ENCODE data around the gene CORIN. TPM values are rescaled to one million over a fixed set of nuclear protein-coding genes. Genes with fewer than 3 reads are reported as not detected.

Gene CORIN
- total and polyA plus RNA-seq, 10 of the 15 experiments (the other 5 are each of a cell fraction or from before 2014, with no cell fraction given), result 0.02 to 0.45 (median 0.09) TPM; not detected in 3

DNA sequence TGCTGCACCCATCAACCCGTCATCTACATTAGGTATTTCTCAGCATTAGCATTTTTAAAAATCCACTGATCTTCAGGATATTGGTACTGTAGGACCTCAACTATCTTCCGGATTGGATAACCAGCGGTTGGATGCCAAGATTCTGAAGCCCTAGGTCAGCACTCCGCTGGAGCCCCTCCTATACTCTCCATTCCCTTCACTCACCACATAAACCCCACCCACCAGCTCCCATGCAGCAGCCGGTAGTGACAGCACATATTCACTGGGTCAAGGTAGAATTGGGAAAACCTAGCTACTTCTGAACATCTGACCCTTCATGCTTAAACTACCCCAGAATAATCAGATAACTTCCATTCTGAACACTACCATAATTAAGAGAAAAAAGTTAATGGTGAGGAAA, 134.9 kb downstream of the CORIN start (continued):
- TF ChIP-seq, protein P1, sequence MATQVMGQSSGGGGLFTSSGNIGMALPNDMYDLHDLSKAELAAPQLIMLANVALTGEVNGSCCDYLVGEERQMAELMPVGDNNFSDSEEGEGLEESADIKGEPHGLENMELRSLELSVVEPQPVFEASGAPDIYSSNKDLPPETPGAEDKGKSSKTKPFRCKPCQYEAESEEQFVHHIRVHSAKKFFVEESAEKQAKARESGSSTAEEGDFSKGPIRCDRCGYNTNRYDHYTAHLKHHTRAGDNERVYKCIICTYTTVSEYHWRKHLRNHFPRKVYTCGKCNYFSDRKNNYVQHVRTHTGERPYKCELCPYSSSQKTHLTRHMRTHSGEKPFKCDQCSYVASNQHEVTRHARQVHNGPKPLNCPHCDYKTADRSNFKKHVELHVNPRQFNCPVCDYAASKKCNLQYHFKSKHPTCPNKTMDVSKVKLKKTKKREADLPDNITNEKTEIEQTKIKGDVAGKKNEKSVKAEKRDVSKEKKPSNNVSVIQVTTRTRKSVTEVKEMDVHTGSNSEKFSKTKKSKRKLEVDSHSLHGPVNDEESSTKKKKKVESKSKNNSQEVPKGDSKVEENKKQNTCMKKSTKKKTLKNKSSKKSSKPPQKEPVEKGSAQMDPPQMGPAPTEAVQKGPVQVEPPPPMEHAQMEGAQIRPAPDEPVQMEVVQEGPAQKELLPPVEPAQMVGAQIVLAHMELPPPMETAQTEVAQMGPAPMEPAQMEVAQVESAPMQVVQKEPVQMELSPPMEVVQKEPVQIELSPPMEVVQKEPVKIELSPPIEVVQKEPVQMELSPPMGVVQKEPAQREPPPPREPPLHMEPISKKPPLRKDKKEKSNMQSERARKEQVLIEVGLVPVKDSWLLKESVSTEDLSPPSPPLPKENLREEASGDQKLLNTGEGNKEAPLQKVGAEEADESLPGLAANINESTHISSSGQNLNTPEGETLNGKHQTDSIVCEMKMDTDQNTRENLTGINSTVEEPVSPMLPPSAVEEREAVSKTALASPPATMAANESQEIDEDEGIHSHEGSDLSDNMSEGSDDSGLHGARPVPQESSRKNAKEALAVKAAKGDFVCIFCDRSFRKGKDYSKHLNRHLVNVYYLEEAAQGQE (IDR thresholded peaks at IDR 0.05; ENCODE audit: low read depth, low read length), result no peak
- TF ChIP-seq ZZZ3 (IDR thresholded peaks at IDR 0.05; ENCODE audit: control insufficient read depth, insufficient read length, low read depth), result no peak

DNA sequence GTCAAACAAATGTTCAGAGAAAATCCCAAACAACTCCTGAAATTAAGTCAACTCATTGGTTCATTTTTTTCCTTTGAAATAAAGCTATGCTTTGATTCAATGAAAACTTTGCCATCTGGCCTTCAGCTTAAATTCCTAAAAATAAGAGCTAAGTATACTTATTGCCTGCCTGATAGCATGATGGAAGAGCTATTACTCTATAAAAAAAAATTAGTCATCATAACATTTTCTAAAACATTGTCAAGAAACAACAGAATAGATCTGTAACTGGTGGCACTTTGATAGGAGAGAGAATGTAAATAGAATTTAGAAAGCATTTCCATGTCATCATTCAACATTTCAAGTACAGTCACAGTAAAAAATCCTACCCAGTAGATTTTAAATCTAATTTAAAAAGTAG, 136.6 kb downstream of the CORIN start:
- ATAC-seq, result no peak
- intact Hi-C loops (cut with micrococcal nuclease; ENCODE audit: unreplicated experiment) (no loop called here), in situ Hi-C loops (cut with MboI) (loop anchor here (10.0 kb wide), 1 partner anchor 394 kb away; no protein-coding TSS in a partner anchor)
- no peaks in the 10 kb centered on the region for H3K9me3 ChIP-seq (replicated peaks; ENCODE audit: control insufficient read depth, insufficient read depth, low read length)
- no peak overlapping the region for H2AFZ ChIP-seq (ENCODE audit: control insufficient read depth, low read depth, low read length)
- no peak for DNase-seq (ENCODE audit: low read depth, low spot score)
- CTCF ChIA-PET, result interaction anchor here (1.9 to 11.7 kb wide), 3 partner anchors 14 to 233 kb away, joined by 6 to 153 read pairs (median 23); partner anchors contain the start of gene CORIN
- no peak overlapping the region for H3K4me3 ChIP-seq
- no peaks in the 10 kb centered on the region for H3K4me1 ChIP-seq (ENCODE audit: control insufficient read depth, insufficient read depth, low read length)
- FAIRE-seq, result no peak
- H3K27me3 ChIP-seq (replicated peaks in 1 of 2; ENCODE audit: control insufficient read depth in 2 of 2, insufficient read depth in 2 of 2, low read length in 1 of 2), result peaks cover 0 to 3% of the 10 kb centered on the region in 2 experiments; a peak in 1 of 4 replicates
- SMC1A ChIA-PET (ENCODE audit: uncharacterized antibody, unreplicated experiment), result interaction anchor here (0.7 to 2.2 kb wide), 6 partner anchors 14 to 247 kb away, joined by 3 to 10 read pairs (median 4); no protein-coding TSS in a partner anchor
- H3K36me3 ChIP-seq (ENCODE audit: control insufficient read depth in 2 of 2, insufficient read depth in 2 of 2, low read length in 1 of 2), result no peaks in the 10 kb centered on the region
- no TSS peak for BruUV-seq (replicated peaks)
- POLR2A ChIA-PET, result no interaction called here
- H3K79me2 ChIP-seq (ENCODE audit: control insufficient read depth, insufficient read depth, low read length), result no peaks in the 10 kb centered on the region
- H3K4me2 ChIP-seq (ENCODE audit: control insufficient read depth, insufficient read depth), result no peak overlapping the region
- RAD21 ChIA-PET (ENCODE audit: unreplicated experiment), result interaction anchor here (1.6 to 2.1 kb wide), 2 partner anchors 136 to 232 kb away, joined by 4 to 7 read pairs; no protein-coding TSS in a partner anchor
- H4K20me1 ChIP-seq (ENCODE audit: control insufficient read depth, insufficient read depth), result no peaks in the 10 kb centered on the region
- no peak overlapping the region for H3K27ac ChIP-seq (ENCODE audit: control insufficient read depth, insufficient read depth)
- TF ChIP-seq ZNF217 (IDR thresholded peaks at IDR 0.05) (no peak), SIX5 (IDR thresholded peaks at IDR 0.05; ENCODE audit: low read depth, low read length, severe bottlenecking) (no peak), STAT1 (conservative IDR thresholded peaks at IDR 0.05) (no peak)
- H3K9ac ChIP-seq (ENCODE audit: control insufficient read depth, insufficient read depth, low read length), result no peak overlapping the region

All from GM12878 (cell line).